Right ventricle myocardium superior (tissue), 1 donor: Measurements from ENCODE around the gene TUBB4B. TPM values are rescaled to one million over a fixed set of nuclear protein-coding genes. Genes with fewer than 3 reads are reported as not detected.

Experiments used
- ATAC-seq: fragments of 200-7000 bp; cut with Tn5 transposase; one replicate; pipeline ENCODE4 v1.9.1; 2020; ENCODE audit warnings: mild to moderate bottlenecking; ENCODE audit not compliant: poor library complexity
- DNase-seq: peaks from one replicate; pipeline ENCODE4 v3.0.0-alpha.2; 2020
- intact Hi-C: fragments of 100-400 bp; cut with DNase I; formaldehyde crosslinking; loops from one replicate; pipeline ENCODE4 v1.11.2; 2022
- total RNA-seq: library from RNA; stranded (reverse); fragmentation: NEBNext Ultra II Directional; extraction: Animal tissue kit (Norgen Biotek cat#: 25700); gene quantifications from one replicate; pipeline ENCODE4 v1.2.1, GENCODE V29; 2021
- donor health status: DM: no; HTN: yes; CAD: no; lungs with severe emphysema.

The TUBB4B gene
- total RNA-seq, 1 donor from 2014 or later = 515 TPM

- intact Hi-C loops = no loop called here
- no peak for DNase-seq
- ATAC-seq = no peak
Observed at GRCh38 chr9:137243626-137244485, 2.8 kb downstream of the TUBB4B start.

- intact Hi-C loops = no loop called here
- ATAC-seq = no peak
Observed at GRCh38 chr9:137244486-137245449, 3.7 kb downstream of the TUBB4B start.

GRCh38 chr9:137245450-137246421, 4.6 kb downstream of the TUBB4B start:
- ATAC-seq = no peak
- no peak for DNase-seq
- intact Hi-C loops = no loop called here

More at GRCh38 chr9:137244486-137245449, 3.7 kb downstream of the TUBB4B start:
- DNase-seq = no peak

DNA sequence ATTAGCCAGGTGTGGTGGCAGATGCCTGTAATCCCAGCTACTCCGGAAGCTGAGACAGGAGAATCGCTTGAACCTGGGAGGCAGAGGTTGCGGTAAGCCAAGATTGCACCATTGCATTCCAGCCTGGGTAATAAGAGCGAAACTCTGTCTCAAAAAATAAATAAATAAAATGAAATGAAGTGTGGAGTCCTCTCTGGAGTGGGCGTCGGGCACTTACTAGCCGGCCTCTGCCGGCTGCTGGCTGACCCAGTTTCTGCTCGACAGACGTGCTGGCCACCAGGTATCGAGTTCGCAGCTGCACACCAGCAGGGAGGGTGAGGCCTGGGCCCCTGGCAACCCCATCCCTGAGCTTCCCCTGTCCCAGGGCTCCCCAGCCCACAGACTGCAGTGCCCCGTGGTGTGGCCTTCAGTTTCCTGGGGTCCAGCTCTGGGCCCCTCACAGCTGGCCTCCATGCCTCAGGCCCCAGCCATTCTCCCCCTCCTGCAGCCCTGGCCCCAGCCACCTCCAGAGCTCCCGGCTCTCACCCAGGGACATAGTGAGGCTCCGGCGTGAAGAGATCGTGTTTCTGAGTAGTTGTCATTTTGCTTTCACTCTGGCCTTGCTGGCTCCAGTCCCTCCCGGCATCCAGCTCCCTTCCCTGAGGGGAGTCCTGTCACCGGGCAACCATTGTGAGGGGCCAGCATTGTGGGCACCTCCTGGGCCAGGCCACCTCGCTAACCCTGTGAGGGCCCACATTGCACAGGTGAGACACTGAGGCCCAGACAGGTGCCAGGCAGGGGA, 6.2 kb downstream of the TUBB4B start:
- ATAC-seq (no peak), DNase-seq (no peak)
- intact Hi-C loops = no loop called here

DNA sequence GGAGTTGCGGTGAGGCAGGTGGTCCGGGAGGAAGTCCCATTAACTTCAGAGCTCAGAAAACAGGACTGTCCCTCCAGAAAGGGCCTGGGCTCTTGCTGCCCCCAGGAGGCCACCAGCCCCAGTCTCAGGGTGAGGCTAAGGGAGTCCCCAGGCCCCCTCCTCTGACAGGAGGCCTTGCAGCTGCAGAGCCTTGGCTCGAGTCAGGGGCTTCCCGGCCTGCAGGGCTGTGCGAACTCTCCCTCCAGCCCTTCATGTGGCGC, 6.8 kb downstream of the TUBB4B start:
- DNase-seq = no peak
- intact Hi-C loops = no loop called here
- no peak for ATAC-seq

GRCh38 chr9:137250329-137251193, 9.5 kb downstream of the TUBB4B start:
- ATAC-seq (peak; percentile 36), DNase-seq (peak; percentile 64)
- intact Hi-C loops = no loop called here

DNA sequence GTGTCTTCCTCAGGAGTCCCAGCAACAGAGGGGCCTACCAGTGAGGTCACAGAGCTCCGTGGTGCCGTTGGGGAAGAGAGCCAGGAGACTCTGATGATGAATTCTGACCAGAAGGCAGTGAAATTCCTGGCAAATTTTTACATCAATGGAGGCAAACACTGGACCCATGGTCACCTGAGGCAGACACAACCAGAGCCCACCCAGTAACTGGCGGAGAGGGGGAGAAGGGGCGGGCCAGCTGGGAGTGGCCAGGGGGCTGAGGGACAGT, 10.0 kb downstream of the TUBB4B start, which contains the start of gene STPG3:
TSS of gene STPG3 (plus strand) at position 93 of the 268 bp plus-strand sequence. CDS start at position 94, 1 bp downstream.
- intact Hi-C loops = no loop called here
- ATAC-seq (no peak), DNase-seq (no peak)

GRCh38 chr9:137251490-137252268, 10.6 kb downstream of the TUBB4B start:
- intact Hi-C loops = no loop called here
- DNase-seq = no peak
- no peak for ATAC-seq

DNA sequence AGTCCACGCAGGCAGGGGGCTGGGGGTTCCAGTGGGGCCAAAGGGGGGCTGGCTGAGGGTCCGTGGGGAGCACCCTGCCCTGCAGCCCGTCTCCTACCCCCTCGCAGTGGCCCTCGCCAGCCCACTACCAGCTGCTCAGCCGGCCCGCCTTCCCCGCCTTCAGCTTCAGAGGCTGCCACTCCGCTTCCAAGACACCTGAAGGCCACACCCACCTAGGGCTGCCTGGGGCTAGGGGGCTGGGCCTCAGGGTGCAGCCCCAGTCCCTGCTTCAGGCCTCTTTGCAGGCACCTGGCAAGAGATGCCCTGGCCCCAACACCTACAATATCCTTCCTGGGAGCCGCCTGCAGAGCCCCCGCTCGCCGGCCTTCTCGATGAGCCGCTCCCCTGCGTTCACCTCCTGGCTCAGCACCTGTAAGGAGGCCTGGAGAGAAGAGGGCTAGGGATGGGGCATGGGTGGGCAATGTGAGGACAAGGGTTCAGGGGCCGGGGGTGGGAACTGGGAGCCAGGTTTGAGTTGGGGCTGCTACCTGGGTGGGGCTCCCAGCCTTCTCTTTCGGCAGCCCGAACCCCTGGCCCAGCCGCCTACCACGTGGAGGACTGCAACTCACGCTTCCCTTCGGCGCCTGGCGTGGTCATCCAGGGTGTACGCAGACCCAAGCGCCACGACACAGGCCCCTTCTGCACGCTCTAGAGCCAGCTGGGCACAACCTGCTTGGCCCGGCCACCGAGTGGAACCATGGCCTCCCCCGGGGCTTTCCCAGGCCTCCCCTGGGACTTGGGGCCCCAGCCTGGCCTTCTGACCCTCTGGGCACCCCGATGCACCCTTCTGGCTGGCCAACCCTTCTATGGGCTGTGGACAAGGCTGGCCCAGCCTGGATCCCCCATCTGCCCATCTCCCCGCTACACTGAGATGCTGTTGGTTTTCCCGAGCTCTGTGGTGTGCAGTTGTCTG, 11.7 kb downstream of the TUBB4B start:
- DNase-seq (no peak), ATAC-seq (no peak)
- intact Hi-C loops = no loop called here

DNA sequence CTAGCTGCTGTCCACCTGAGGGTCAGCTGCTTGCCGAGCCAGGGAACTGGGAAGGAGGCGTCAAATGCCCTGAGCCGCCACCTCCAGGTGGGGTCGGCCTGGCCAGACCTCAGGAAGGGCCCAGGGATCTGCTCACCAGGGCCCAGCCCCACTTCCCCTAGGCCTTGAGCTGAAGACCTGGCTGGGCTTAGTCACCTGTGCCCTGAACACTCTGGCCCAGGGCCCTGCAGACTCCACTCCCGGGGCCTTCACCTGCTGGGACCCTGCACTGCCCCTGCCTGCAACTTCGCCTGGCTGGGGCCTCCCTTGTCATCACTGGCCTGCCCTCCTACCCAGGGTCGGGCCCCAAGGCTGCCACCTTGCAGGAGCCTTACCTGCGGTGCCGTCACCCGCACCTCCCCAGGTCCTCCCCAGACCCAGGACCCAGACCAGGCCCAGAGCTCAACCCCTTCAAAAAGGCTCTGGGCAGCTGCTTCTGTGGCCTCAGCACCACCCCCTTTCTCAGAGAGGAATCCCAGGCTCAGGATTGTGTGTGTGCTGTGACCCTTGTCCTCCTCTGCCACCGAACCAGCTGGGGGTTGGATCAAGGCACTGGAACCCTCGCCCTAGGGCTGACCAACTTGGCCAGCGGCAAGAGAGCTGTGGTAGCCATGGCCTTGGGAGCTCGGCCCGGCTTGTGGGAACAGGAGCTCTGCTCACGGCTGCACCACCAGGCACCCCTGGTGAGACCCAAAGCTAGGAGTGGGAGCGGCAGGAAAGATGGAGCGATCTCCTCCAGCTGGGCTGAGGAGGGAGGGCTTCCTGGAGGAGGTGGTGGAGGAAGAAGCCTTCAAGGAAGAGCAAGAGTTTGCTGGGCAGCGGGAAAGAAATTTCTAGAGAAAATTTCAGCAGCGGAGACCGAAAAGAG, 12.9 kb downstream of the TUBB4B start:
- intact Hi-C loops = no loop called here
- no peak for DNase-seq
- no peak for ATAC-seq

DNA sequence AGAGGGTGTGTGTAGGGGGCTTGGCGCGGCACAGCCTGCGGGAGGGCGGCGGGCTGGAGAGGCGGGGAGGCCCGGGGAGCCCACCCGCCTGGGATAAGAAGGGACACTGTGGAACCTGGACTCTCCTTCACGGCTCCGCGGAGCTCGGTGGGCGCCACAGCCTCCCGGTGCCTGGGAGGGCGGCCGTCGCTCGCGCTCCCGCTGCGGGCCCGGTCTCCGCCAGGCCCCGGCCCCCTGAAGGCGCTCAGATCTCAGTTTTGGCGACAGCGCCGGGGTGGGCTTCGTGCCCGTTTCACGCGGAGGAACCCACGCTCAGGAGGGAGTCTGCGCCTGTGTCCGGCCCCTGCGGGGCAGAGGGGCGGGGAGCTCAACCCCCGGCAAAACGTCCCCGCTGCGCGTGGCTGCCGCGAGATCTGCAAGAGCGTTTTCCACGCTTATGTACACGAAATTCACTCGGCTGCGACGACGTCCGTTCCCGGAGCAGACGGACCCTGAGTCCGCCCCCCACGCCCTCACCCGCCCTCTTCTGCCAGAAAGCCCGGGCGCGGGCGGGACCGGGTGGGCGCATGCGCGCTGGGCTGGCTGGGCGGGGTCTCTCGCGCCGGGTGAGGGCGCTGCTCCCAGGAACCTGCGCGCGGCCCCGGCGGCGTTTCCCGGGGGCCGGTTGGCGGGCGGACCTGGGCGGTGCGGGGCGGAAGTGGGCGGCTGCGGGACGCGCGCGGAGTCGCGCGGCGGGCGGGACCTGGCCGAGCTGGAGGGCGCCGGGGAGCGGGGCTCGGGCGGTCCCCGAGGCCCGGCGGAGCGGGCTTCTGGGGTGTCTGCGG, 13.7 kb downstream of the TUBB4B start, which contains the start of gene NELFB:
TSS of gene NELFB (plus strand) at position 704 of the 824 bp plus-strand sequence.
- DNase-seq = peak; percentile 97
- ATAC-seq = peak; percentile 92
- intact Hi-C loops = no loop called here

DNA sequence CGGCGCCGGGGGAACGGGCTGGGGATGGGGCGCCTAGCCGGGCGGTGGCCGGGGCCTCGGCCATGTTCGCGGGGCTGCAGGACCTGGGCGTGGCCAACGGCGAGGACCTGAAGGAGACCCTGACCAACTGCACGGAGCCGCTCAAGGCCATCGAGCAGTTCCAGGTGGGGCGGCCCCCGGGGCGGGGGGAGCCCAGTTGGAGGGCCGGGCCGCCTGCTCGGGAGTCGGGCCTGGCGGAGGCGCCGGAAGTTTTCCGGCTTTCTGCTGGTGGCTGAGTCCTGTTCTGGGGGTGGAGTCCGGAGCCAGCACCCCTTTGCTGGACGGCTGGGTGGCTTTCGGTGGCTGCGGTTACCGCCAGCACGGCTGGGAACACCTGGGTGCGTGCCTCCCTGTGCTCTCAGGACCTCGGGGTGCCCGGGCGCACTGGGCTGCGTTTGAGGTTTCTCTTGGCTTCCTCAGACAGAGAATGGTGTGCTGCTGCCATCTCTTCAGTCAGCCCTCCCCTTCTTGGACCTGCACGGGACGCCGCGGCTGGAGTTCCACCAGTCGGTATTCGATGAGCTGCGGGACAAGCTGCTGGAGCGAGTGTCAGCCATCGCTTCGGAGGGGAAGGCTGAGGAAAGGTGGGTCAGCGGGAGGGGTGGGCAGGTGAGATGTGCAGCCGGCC, 14.5 kb downstream of the TUBB4B start:
- DNase-seq (no peak), ATAC-seq (peak; percentile 20)
- intact Hi-C loops = no loop called here

GRCh38 chr9:137256362-137256761, 15.3 kb downstream of the TUBB4B start:
- DNase-seq = no peak
- intact Hi-C loops = no loop called here
- ATAC-seq = no peak
